GM12878 (cell line): Measurements from ENCODE around the gene PRAMEF8.
"Not testable (repeated sequence)": the region's sequence is repeated elsewhere in the genome, so short reads cannot be mapped to it uniquely, and the experiment has no call there.

Experiments
- BCL3 ChIP-seq: IDR thresholded peaks from 2 replicates; pipeline ENCODE4 v1.6.1; 2011; ENCODE audit warnings: borderline replicate concordance, low read depth, mild to moderate bottlenecking, moderate library complexity, low read length; ENCODE audit not compliant: insufficient read depth, poor library complexity, severe bottlenecking
- CREB1 ChIP-seq: IDR thresholded peaks from 2 replicates; pipeline ENCODE4 v1.6.1; 2012; ENCODE audit warnings: low read depth, mild to moderate bottlenecking, inconsistent platforms
- GABPA ChIP-seq: IDR thresholded peaks from 2 replicates; pipeline ENCODE4 v1.6.1; 2014; ENCODE audit warnings: antibody characterized with exemption, low read depth, mild to moderate bottlenecking, inconsistent platforms
- MYC ChIP-seq: IDR thresholded peaks from 2 replicates; pipeline ENCODE4 v1.6.1; 2011; ENCODE audit warnings: mild to moderate bottlenecking, low read length, moderate library complexity, inconsistent platforms; ENCODE audit not compliant: insufficient read depth, insufficient replicate concordance, insufficient read length, severe bottlenecking
- POLR2A ChIP-seq: IDR thresholded peaks from 2 replicates; pipeline ENCODE4 v1.6.1; 2011; ENCODE audit warnings: low read depth, mild to moderate bottlenecking, low read length
- RCOR1 ChIP-seq: conservative IDR thresholded peaks from 2 replicates; pipeline ENCODE4 v1.6.1; 2012; ENCODE audit warnings: low read depth, low read length, improper control_type of control experiment
- REST ChIP-seq: IDR thresholded peaks from 2 replicates; pipeline ENCODE4 v1.6.1; 2012; ENCODE audit warnings: mild to moderate bottlenecking, low read depth, low read length
- RFX5 ChIP-seq: IDR thresholded peaks from 2 replicates; pipeline ENCODE4 v1.6.1; 2011; ENCODE audit warnings: low read depth, low read length, improper control_type of control experiment
- TCF7 ChIP-seq: IDR thresholded peaks from 2 replicates; pipeline ENCODE4 v1.6.1; 2014; ENCODE audit warnings: antibody characterized with exemption, borderline replicate concordance
- ZNF384 ChIP-seq: IDR thresholded peaks from 2 replicates; pipeline ENCODE4 v1.6.1; 2012; ENCODE audit warnings: low read depth, mild to moderate bottlenecking, low read length, improper control_type of control experiment, borderline replicate concordance
- TF ChIP-seq, protein P1 (sequence below), 3 experiments: IDR thresholded peaks in 2 of 3; conservative IDR thresholded peaks in 1 of 3; 2 replicates each; pipeline ENCODE4 v1.5.1; 2011; ENCODE audit warnings: low read depth in 3 of 3, low read length in 3 of 3, mild to moderate bottlenecking in 3 of 3, control low read depth in 2 of 3, moderate library complexity in 2 of 3, inconsistent platforms in 1 of 3, mixed read lengths in 1 of 3; ENCODE audit not compliant: control insufficient read depth in 2 of 3, insufficient read depth in 1 of 3; ENCODE audit errors: extremely low read depth in 1 of 3

- not testable (repeated sequence) for TF ChIP-seq POLR2A, CREB1, ZNF384, GABPA, RCOR1, BCL3, RFX5, MYC, TCF7, REST
- TF ChIP-seq, protein P1, sequence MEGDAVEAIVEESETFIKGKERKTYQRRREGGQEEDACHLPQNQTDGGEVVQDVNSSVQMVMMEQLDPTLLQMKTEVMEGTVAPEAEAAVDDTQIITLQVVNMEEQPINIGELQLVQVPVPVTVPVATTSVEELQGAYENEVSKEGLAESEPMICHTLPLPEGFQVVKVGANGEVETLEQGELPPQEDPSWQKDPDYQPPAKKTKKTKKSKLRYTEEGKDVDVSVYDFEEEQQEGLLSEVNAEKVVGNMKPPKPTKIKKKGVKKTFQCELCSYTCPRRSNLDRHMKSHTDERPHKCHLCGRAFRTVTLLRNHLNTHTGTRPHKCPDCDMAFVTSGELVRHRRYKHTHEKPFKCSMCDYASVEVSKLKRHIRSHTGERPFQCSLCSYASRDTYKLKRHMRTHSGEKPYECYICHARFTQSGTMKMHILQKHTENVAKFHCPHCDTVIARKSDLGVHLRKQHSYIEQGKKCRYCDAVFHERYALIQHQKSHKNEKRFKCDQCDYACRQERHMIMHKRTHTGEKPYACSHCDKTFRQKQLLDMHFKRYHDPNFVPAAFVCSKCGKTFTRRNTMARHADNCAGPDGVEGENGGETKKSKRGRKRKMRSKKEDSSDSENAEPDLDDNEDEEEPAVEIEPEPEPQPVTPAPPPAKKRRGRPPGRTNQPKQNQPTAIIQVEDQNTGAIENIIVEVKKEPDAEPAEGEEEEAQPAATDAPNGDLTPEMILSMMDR (IDR thresholded peaks at IDR 0.05 in 2 of 3, conservative IDR thresholded peaks at IDR 0.05 in 1 of 3; ENCODE audit: control insufficient read depth in 2 of 3, extremely low read depth in 1 of 3, insufficient read depth in 1 of 3, low read depth in 3 of 3, low read length in 3 of 3) = not testable (repeated sequence)
Observed at GRCh38 chr1:13265124-13265523, 19.8 kb downstream of the PRAMEF8 start.
